Hepatocyte (in vitro differentiated cells): Measurements from ENCODE around the gene RNF130.

ENCODE experiments used
- EZH2 ChIP-seq: fragments of 200-600 bp; sonication (generic); IDR thresholded peaks from 2 replicates; pipeline ENCODE4 v1.6.1; 2016; ENCODE audit warnings: antibody characterized with exemption, mild to moderate bottlenecking, borderline replicate concordance
- TF ChIP-seq, protein P1 (sequence below): fragments of 200-600 bp; sonication (generic); IDR thresholded peaks from 2 replicates; pipeline ENCODE4 v1.5.1; 2016; ENCODE audit warnings: antibody characterized with exemption, mild to moderate bottlenecking; ENCODE audit not compliant: poor library complexity

DNA sequence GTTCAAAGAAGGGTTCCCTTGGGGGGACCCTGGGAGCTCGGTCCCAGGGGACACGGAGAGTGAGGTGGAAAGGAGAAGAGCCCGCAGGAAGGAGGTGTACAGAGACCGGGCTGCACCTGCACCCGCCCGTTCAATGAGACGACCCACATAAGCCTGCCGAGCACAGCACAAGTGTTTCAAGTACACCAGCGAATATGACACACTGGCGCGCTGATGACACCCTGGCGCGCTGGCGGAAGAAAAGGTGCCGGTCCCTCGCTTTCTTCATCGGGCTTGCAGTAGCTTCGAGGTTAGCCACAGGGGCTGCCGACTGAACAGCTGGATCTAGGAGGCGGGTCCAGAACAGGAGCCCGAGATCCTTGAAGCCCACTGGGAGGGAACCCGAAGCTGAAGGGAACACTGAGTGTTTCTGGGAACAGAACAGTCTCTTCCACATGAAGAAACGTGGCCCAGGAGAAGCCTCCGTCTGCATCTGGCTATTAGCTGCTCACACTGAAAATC lies 165.2 kb downstream of the RNF130 start:
- TF ChIP-seq, protein P1, sequence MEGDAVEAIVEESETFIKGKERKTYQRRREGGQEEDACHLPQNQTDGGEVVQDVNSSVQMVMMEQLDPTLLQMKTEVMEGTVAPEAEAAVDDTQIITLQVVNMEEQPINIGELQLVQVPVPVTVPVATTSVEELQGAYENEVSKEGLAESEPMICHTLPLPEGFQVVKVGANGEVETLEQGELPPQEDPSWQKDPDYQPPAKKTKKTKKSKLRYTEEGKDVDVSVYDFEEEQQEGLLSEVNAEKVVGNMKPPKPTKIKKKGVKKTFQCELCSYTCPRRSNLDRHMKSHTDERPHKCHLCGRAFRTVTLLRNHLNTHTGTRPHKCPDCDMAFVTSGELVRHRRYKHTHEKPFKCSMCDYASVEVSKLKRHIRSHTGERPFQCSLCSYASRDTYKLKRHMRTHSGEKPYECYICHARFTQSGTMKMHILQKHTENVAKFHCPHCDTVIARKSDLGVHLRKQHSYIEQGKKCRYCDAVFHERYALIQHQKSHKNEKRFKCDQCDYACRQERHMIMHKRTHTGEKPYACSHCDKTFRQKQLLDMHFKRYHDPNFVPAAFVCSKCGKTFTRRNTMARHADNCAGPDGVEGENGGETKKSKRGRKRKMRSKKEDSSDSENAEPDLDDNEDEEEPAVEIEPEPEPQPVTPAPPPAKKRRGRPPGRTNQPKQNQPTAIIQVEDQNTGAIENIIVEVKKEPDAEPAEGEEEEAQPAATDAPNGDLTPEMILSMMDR = no peak
- no peak for TF ChIP-seq EZH2
